NCI-H1105 treated with DMSO at 0.1 percent for 48 hours (cell line): ENCODE measurements around the gene MISFA.
"Not testable (repeated sequence)": the region's sequence is repeated elsewhere in the genome, so short reads cannot be mapped to it uniquely, and the experiment has no call there.

Source experiments
- DNase-seq: peaks from one replicate; lab custom pipeline; 2025; lab: John Stamatoyannopoulos, UW

The MISFA gene

GRCh38 chr11:18617688-18618341 is 18.2 kb downstream of the MISFA start:
- DNase-seq, result no peak

GRCh38 chr11:18618342-18619025 is 18.9 kb downstream of the MISFA start:
- no peak for DNase-seq

DNA sequence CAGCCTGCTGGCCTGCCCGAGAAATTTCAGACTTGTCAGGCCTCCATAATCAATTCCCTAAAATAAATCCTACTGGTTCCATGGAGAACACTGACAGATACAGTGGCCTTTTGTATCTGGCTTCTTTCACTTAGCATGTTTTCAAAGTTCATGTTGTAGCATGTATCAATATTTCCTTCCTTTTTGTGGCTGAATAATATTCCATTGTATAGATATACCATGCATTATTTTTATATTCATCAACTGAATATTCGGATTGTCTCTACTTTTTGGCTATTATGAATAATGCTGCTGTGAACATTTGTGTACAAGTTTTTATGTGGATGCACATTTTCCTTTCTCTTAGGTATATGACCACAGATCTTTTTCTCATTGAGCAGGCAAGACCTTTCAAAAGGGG is 24.1 kb downstream of the MISFA start:
- DNase-seq, result no peak

GRCh38 chr11:18624161-18624560 is 24.6 kb downstream of the MISFA start:
- no peak for DNase-seq

GRCh38 chr11:18632841-18633240 is 33.3 kb downstream of the MISFA start:
- no peak for DNase-seq

DNA sequence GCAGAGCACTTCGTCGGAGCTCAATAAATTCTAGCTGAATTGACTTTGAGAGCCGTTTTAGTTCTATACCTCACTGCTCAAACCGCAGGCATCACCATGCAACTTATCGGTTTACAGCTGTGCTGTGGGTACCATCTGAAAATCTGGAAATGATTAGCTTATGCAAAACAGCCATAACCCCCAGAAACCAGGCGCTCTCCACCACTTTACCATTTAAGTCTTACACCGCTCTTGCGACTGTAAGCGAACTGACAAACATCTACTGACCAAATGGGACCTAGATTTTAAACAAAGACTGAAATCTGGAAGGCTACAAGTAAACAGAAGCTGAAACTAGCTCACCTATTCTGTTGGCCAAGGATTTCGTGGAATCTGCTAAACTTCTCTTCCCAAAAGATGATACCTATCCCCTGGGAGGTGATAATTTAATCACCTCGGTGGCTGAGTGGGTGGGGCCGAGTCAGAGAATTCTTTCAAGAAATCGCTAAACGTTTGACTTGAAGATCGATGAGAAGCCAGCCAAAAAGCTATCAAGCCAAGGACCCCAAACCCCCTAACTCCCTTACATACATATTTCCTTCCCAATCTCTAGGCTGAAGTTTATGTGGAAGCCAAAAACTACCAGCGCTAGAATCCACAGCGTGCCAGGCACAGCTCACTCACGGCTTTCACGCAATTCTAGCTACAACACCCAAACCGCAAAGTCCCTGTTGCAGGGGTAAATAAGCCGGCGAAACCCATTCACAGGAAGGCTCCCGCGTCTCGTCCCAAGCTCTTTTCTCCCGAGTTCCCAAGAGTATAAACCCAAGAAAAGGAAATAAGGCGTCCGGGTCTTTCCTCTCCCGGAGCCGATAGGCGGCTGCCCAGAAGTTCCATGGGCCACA is 33.9 kb downstream of the MISFA start:
- no peak for DNase-seq

- DNase-seq, result peak; percentile 98
Observed at GRCh38 chr11:18634140-18635032, 34.8 kb downstream of the MISFA start, which contains the start of gene SPTY2D1. SPTY2D1 (minus strand) TSS chr11:18634342; CDS start chr11:18634257, 85 bp downstream.

- DNase-seq, result no peak
Observed at GRCh38 chr11:18641677-18642076, 42.1 kb downstream of the MISFA start.

DNA sequence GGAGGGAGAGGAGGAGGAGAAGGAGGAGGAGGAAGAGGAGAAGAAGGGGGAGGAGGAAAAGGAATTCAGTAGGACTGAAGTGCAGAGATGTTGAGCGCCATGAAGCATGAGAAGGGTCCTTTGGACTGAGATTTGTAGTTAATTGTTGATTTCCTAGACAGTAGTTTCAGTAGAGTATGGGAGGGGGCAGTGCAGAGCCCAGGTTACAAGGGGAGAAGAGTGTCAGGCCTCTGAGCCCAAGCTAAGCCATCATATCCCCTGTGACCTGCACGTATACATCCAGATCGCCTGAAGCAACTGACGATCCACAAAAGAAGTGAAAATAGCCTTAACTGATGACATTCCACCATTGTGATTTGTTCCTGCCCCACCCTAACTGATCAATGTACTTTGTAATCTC is 43.4 kb downstream of the MISFA start:
- not testable (repeated sequence) for DNase-seq

- DNase-seq, result no peak
Observed at GRCh38 chr11:18650353-18650752, 50.8 kb downstream of the MISFA start.

- peak; percentile 5 for DNase-seq
Observed at GRCh38 chr11:18650859-18651557, 51.4 kb downstream of the MISFA start.
